Lung (tissue), 12 donors: Measurements from ENCODE around the gene LUC7L. TPM values are rescaled to one million over a fixed set of nuclear protein-coding genes. Genes with fewer than 3 reads are reported as not detected.

Experiments used
- ATAC-seq: fragments of 200-7000 bp; cut with Tn5 transposase; one replicate; pipeline ENCODE4 v1.9.1; 2020; ENCODE audit warnings: moderate number of reproducible peaks; ENCODE audit not compliant: insufficient read depth, low FRiP score
- DNase-seq, 3 donors: peaks; one replicate each; pipeline ENCODE4 v3.0.0-alpha.2; 2013 to 2017
- H3K27ac ChIP-seq, 2 donors: one replicate each; pipeline ENCODE4 v1.5.1; 2013; ENCODE audit warnings: mild to moderate bottlenecking in 2 of 2, moderate library complexity in 2 of 2, control low read depth in 1 of 2, inconsistent platforms in 1 of 2, low read depth in 1 of 2, low read length in 1 of 2
- H3K27me3 ChIP-seq, 3 donors: one replicate each; pipeline ENCODE4 v1.5.1; 2013; ENCODE audit warnings: low read length in 2 of 3; ENCODE audit not compliant: control insufficient read depth in 3 of 3, insufficient read depth in 3 of 3
- H3K36me3 ChIP-seq, 4 donors: one replicate each; pipeline ENCODE4 v1.5.1; 2013; ENCODE audit warnings: low read length in 4 of 4, mild to moderate bottlenecking in 1 of 4, moderate library complexity in 1 of 4; ENCODE audit not compliant: control insufficient read depth in 4 of 4, insufficient read depth in 4 of 4
- H3K4me1 ChIP-seq, 5 donors: one replicate each; pipeline ENCODE4 v1.5.1; 2013; ENCODE audit warnings: low read length in 5 of 5, mild to moderate bottlenecking in 2 of 5, moderate library complexity in 1 of 5; ENCODE audit not compliant: control insufficient read depth in 5 of 5, insufficient read depth in 5 of 5
- H3K4me3 ChIP-seq: one replicate; pipeline ENCODE4 v1.5.1; 2013; ENCODE audit warnings: mild to moderate bottlenecking, control low read depth, moderate library complexity
- H3K9ac ChIP-seq, 2 donors: one replicate each; pipeline ENCODE4 v1.5.1; 2013; ENCODE audit warnings: low read length in 2 of 2, control low read depth in 1 of 2; ENCODE audit not compliant: insufficient read depth in 1 of 2
- H3K9me3 ChIP-seq, 4 donors: one replicate each; pipeline ENCODE4 v1.5.1; 2013; ENCODE audit warnings: low read length in 3 of 4, mild to moderate bottlenecking in 1 of 4, moderate library complexity in 1 of 4; ENCODE audit not compliant: control insufficient read depth in 4 of 4, insufficient read depth in 3 of 4
- WGBS, 2 donors: extraction: QIAGEN DNeasy Blood & Tissue Kit; methylation state at CpG; one replicate each; pipeline ENCODE4 v1.1.7; 2013; 5-methylcytosine and 5-hydroxymethylcytosine counted together
- polyA plus RNA-seq, 2 donors: library from polyadenylated mRNA; stranded (reverse); fragments of 200-250 nt; gene quantifications; one replicate each; pipeline ENCODE4 v1.2.1, GENCODE V29; 2013
- total RNA-seq, 2 donors: library from RNA; depleted of rRNA in 1 of 2; stranded (reverse); fragments of >200 nt in 1 of 2; gene quantifications; one replicate each; pipeline ENCODE4 v1.2.1, GENCODE V29; 2014 to 2021
- TF ChIP-seq, protein P1 (sequence below): IDR thresholded peaks from 2 replicates; pipeline ENCODE4 v1.5.1; 2012; ENCODE audit warnings: mild to moderate bottlenecking; ENCODE audit errors: control extremely low read depth, extremely low read depth
- donor health status: control.
- donor health status: control.
- donor health status: Bipolar disorder and iron deficiency.
- donor health status: healthy.
- donor health status: DM: yes; HTN: yes; CAD: no.

LUC7L gene
- total and polyA plus RNA-seq, 4 donors = 35.2 to 115 (median 80.8) TPM

DNA sequence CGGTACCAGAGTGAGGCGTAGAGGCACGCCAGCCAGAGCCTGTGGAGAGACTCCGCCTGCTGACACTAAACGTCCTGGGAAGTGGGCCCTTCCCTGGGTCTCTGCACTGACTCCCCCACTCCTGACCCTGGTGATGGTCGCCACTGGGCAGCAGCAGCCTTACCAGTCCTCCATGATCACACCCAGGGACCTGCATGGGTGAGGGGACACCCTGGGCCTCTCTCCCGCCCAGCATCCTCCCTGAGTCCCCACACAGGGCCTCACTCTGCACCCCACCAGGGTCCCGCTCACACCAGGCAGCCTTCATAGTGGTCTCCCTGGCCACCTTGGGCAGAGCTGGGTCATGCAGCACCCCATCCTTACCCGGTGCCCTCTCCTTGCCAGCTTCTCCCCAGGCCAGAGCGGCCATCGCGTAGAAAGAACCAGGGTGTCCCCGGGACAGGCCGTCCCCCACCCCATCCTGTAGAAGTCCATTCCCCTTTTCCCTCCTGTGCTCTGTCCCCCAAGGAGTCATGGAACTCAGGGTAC, 35.8 kb upstream of the LUC7L start:
- no peak for ATAC-seq
- WGBS, 2 donors = 89 to 93% methylated on average over 14 of the region's 14 CpGs
- Histone ChIP-seq H3K4me1 (peaks cover 0 to 5% (median 0%) of the 10 kb centered on the region in 5 donors), H3K27ac (no peak overlapping the region), H3K36me3 (peaks cover 0 to 41% (median 11%) of the 10 kb centered on the region in 4 donors), H3K27me3 (no peaks in the 10 kb centered on the region), H3K9me3 (no peaks in the 10 kb centered on the region), H3K4me3 (no peak overlapping the region), H3K9ac (no peak overlapping the region)
- DNase-seq = no peak
- TF ChIP-seq, protein P1, sequence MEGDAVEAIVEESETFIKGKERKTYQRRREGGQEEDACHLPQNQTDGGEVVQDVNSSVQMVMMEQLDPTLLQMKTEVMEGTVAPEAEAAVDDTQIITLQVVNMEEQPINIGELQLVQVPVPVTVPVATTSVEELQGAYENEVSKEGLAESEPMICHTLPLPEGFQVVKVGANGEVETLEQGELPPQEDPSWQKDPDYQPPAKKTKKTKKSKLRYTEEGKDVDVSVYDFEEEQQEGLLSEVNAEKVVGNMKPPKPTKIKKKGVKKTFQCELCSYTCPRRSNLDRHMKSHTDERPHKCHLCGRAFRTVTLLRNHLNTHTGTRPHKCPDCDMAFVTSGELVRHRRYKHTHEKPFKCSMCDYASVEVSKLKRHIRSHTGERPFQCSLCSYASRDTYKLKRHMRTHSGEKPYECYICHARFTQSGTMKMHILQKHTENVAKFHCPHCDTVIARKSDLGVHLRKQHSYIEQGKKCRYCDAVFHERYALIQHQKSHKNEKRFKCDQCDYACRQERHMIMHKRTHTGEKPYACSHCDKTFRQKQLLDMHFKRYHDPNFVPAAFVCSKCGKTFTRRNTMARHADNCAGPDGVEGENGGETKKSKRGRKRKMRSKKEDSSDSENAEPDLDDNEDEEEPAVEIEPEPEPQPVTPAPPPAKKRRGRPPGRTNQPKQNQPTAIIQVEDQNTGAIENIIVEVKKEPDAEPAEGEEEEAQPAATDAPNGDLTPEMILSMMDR = no peak

DNA sequence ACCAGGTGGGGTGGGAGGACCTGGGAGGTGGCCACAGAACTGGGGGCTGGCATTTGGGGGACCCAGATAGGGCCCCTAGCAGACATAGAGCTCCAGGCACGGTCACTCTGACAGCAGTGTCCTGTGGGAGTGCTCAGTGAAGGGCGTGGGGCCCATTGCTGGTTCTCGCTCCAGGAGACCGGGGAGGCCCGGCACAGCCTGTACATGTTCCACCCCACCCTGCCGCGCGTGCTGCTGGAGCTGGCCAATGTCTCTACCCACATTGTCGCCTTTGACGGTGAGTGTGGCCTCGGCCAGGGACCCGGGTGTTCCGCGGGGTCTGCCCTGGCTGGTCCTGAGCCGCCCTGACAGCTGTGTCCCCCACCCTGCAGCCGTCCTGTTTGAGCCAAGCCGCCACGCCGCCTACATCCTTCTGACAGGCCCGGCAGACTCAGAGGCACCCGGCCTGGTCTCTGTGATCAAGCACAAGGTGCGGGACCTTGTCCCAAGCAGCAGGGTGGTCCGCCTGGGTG, 35.2 kb upstream of the LUC7L start:
- WGBS, 2 donors = 93 to 97% methylated on average over 23 of the region's 23 CpGs
- ATAC-seq (no peak), DNase-seq (no peak)
- Histone ChIP-seq H3K27me3 (no peaks in the 10 kb centered on the region), H3K27ac (no peak overlapping the region), H3K9me3 (no peaks in the 10 kb centered on the region), H3K4me3 (no peak overlapping the region), H3K36me3 (peaks cover 0 to 47% (median 13%) of the 10 kb centered on the region in 4 donors), H3K9ac (no peak overlapping the region), H3K4me1 (peaks cover 0 to 5% (median 0%) of the 10 kb centered on the region in 5 donors)
- TF ChIP-seq, protein P1 = no peak

DNA sequence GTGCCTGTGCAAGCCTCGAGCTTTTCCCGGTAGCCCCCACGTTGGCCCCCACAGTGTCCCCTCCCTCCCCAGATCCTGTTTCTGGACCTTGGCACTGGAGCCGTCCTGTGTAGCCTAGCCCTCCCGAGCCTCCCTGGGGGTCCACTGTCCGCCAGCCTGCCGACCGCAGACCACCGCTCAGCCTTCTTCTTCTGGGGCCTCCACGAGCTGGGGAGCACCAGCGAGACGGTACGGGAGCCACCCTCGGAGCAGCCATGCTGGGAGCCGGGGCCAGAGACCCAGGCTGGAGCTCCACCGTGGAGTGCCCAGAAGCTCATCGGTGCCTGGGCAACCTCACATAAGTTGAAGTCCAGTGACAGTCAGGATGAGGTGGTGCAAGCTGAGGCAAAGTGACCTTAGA, 34.7 kb upstream of the LUC7L start:
- no peak for ATAC-seq
- H3K27me3 ChIP-seq = no peaks in the 10 kb centered on the region
- no peak overlapping the region for H3K9ac ChIP-seq
- H3K36me3 ChIP-seq = peaks cover 0 to 49% (median 13%) of the 10 kb centered on the region in 4 donors
- no peak for DNase-seq
- 96% methylated on average over 17 of the region's 17 CpGs for WGBS, 2 donors
- peaks cover 0 to 5% (median 0%) of the 10 kb centered on the region in 5 donors for H3K4me1 ChIP-seq
- no peak overlapping the region for H3K27ac ChIP-seq
- no peaks in the 10 kb centered on the region for H3K9me3 ChIP-seq
- TF ChIP-seq, protein P1 = no peak
- H3K4me3 ChIP-seq = no peak overlapping the region
